Astrocyte of the cerebellum (primary cell): ENCODE results near the gene ACAT2.
"Not testable (repeated sequence)": the region's sequence is repeated elsewhere in the genome, so short reads cannot be mapped to it uniquely, and the experiment has no call there.

Experiments
- DNase-seq: peaks from one replicate; pipeline ENCODE4 v3.0.0-alpha.2; 2011; ENCODE audit warnings: low read depth
- H3K4me3 ChIP-seq: 2 replicates; pipeline ENCODE4 v1.5.1; 2011; ENCODE audit warnings: mild to moderate bottlenecking, low read depth, low read length, moderate library complexity
- in situ Hi-C: cut with HindIII; loops from 2 replicates; pipeline ENCODE4 v1.10.0; 2017; ENCODE audit warnings: low sequenced_read_pairs
- TF ChIP-seq, protein P1 (sequence below): IDR thresholded peaks from 2 replicates; pipeline ENCODE4 v1.5.1; 2012; ENCODE audit warnings: low read length, low read depth, moderate library complexity, mild to moderate bottlenecking; ENCODE audit errors: missing control alignments

Gene ACAT2

DNA sequence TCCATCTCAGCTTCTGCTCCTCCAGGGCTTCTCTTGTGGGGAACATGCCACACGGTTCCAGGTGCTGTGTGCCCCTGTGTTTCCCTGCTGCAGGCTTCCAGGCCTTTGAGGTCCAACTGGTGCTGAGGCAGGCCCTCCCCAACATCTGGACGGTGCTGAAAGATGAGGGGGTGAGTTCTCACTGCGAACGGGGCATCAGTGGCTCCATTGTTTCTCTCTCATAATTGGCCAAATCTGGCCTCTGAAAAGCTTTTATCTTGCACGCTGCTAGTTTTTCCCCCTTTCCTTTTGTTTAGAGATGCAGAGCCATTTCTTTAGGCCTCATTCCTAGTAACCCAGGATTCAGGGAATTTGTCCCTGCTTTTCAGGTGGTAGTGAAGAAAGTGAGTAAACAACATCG lies 46.8 kb downstream of the ACAT2 start:
- DNase-seq: no peak
- TF ChIP-seq, protein P1, sequence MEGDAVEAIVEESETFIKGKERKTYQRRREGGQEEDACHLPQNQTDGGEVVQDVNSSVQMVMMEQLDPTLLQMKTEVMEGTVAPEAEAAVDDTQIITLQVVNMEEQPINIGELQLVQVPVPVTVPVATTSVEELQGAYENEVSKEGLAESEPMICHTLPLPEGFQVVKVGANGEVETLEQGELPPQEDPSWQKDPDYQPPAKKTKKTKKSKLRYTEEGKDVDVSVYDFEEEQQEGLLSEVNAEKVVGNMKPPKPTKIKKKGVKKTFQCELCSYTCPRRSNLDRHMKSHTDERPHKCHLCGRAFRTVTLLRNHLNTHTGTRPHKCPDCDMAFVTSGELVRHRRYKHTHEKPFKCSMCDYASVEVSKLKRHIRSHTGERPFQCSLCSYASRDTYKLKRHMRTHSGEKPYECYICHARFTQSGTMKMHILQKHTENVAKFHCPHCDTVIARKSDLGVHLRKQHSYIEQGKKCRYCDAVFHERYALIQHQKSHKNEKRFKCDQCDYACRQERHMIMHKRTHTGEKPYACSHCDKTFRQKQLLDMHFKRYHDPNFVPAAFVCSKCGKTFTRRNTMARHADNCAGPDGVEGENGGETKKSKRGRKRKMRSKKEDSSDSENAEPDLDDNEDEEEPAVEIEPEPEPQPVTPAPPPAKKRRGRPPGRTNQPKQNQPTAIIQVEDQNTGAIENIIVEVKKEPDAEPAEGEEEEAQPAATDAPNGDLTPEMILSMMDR: no peak
- in situ Hi-C loops: no loop called here
- H3K4me3 ChIP-seq: no peak overlapping the region

DNA sequence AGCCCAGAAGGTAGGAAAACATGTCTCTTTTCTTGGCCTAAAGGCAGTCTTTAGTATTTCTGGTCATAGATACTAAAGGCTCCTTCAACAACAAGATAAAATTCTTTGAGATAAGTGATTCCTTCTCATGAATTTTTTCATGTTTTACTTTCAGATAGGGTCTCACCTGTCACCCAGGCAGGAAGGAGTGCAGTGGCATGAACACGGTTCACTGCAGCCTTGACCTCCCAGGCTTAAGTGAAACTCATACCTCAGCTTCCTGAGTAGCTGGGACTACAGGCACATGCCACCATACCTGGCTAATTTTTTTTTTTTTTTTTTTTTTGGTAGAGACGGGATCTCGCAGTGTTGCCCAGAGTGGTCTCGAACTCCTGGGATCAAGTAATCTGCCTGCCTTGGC lies 47.3 kb downstream of the ACAT2 start:
- no peak overlapping the region for H3K4me3 ChIP-seq
- in situ Hi-C loops: no loop called here
- TF ChIP-seq, protein P1: no peak
- DNase-seq: no peak

DNA sequence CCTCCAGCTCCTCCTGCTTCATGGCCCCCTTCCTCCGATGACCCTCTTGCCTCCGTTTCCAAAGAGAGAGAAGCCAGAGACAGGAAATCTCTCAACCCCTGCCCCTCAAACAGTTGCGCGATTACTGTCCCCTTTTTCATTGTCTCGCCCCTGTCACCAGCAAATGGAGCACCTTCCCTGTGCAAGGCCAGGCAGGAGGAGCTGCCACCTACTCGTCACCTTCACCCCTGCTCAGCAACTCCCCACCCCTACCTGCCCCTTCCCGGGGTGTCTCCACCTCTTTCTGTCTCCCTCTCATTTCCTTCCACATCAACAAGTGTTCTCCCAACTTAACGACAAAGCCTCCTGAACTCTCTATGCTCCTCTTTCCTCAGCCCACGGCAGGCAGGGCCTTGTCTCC lies 51.9 kb downstream of the ACAT2 start:
- DNase-seq: no peak
- in situ Hi-C loops: no loop called here
- no peak overlapping the region for H3K4me3 ChIP-seq
- TF ChIP-seq, protein P1: no peak

DNA sequence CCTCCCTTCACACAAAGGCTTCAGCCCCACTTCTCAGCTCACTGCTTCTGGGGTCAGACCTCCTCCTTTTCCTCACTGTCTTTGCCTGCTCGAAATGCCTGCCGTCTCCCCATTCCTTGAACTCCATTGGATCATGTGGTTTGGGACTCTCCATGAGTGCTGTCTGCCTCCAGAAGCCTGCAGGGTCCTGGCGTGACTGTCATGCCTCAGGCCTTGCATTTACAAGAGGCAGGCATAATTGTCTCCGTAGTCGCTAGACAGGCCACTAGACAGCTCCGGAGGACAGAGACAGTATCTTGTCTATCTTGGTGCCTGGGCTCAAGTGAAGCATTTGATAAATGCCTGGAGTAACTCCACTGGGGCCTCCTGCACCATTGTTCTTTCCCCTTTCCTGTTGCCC lies 53.6 kb downstream of the ACAT2 start:
- TF ChIP-seq, protein P1: no peak
- no peak for DNase-seq
- in situ Hi-C loops: no loop called here
- no peak overlapping the region for H3K4me3 ChIP-seq

DNA sequence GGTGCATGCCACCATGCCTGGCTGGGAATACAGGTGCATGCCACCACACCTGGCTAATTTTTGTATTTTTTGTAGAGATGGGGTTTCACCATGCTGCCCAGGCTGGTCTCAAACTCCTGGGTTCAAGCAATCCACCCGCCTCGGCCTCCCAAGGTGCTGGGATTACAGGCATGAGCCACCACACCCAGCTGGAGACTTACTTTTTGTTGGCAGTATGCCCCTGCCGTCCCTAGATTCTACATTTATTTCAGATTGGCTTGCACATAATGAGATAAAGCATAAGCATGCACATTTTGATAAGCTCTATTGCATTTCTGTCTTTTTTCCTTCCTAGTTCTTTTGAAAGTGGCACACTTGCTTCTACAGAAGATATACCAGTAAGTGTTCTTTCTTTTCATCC lies 54.9 kb downstream of the ACAT2 start:
- in situ Hi-C loops, H3K4me3 ChIP-seq, DNase-seq: not testable (repeated sequence)

DNA sequence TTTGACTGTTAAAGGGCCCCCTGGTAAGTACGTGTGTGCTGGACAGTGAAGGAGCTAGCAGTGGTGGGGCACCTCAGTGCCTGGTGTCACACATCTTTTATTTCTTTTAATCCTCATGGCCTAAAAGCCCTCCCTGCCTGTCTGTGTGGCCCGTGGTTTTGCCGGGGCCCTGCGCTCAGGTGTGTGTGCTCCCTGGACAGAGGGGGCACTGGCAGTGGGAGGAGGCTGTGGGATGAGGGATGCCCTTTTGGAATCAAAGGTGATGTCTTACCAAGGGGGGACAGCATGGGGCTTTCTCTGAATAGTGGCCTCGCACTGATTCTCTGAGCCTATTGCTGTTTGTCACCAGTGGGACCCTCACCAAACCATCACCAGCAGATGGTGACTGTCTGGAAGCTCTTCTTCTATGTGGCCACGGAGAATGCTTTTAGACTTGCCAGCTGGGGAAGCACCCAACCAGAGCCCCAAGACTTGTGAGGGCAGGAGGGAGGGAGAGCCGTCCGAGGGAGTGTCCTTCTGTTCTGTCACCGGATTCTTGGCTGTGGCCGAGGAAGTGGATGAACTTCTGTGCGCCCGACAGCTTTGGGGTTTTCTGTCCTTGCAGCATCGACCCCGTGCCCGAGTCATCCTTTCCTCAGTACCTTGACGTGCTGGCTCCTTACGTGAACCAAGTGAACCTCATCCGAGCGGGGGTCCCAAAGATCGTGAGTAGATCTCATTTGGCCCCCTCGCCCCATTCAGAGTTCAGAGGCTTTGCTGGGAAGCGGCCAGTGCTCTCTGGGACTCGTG lies 56.3 kb downstream of the ACAT2 start:
- H3K4me3 ChIP-seq: no peak overlapping the region
- DNase-seq: no peak
- in situ Hi-C loops: no loop called here
- TF ChIP-seq, protein P1: no peak

DNA sequence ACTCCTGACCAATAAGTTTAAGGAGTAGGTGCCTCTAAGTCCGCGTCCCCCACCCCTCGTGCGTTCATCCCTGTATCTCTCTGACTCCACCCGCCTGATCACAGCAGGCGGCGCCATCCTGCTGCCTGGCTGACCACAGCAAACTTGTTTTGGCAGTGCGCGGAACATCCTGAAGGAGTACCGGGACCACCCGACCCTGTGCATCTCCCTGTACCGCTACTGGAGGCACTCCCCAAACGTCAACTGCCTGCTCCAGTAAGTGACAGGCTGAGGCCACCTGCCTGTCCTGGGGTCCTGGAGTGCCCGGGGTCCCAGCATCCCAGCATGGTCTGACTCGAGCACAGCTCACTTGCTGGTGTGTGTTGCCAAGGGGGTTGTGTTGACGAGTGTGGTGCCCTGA lies 57.3 kb downstream of the ACAT2 start:
- DNase-seq: no peak
- in situ Hi-C loops: no loop called here
- TF ChIP-seq, protein P1: no peak
- H3K4me3 ChIP-seq: no peak overlapping the region
